ENCODE measurements around the gene MORC4.

- TF ChIP-seq CTCF (IDR thresholded peaks at IDR 0.05) (no peak), POLR2A (IDR thresholded peaks at IDR 0.05) (no peak)
Observed at GRCh38 chrX:107014936-107015335, 14.9 kb upstream of the MORC4 start.

Data from thyroid gland (tissue), 4 donors.